GM12878 (cell line): Measurements from ENCODE around the gene TRAF5. TPM values are rescaled to one million over a fixed set of nuclear protein-coding genes. Genes with fewer than 3 reads are reported as not detected.

Source experiments
- ATAC-seq: fragments of 200-7000 bp; cut with Tn5 transposase; 3 replicates; pipeline ENCODE4 v1.9.1; 2020; ENCODE audit warnings: mild to moderate bottlenecking, moderate library complexity
- BruUV-seq: library from RNA; stranded (reverse); fragments of 400-500 nt; replicated peaks from 2 replicates; lab custom pipeline; 2021; lab: Mats Ljungman, UMichigan
- CTCF ChIA-PET: fragments of 300-600 bp; sonication (Branson Sonifier 250); formaldehyde crosslinking; extraction: SDS; loops from one replicate; lab custom pipeline; 2021; ENCODE audit warnings: inconsistent platforms; lab: Yijun Ruan, JAX
- POLR2A ChIA-PET: fragments of 350-600 bp; formaldehyde crosslinking; extraction: SDS; loops from one replicate; lab custom pipeline; 2021; ENCODE audit warnings: inconsistent platforms; lab: Charles Lee
- RAD21 ChIA-PET: fragments of 300-600 bp; sonication (Branson Sonifier 250); formaldehyde crosslinking; loops from one replicate; lab custom pipeline; 2023; ENCODE audit warnings: antibody characterized with exemption; ENCODE audit not compliant: unreplicated experiment; lab: Charles Lee
- SMC1A ChIA-PET: fragments of 300-600 bp; sonication (Branson Sonifier 250); formaldehyde crosslinking; loops from one replicate; lab custom pipeline; 2023; ENCODE audit not compliant: unreplicated experiment, uncharacterized antibody; lab: Charles Lee
- DNase-seq: peaks from one replicate; pipeline ENCODE4 v3.0.0-alpha.2; 2011; ENCODE audit warnings: low read depth, low spot score
- FAIRE-seq: peaks from 3 replicates; lab custom pipeline; 2011; peaks lifted over from hg19 to GRCh38; lab: Jason Lieb, UNC
- H2AFZ ChIP-seq: 2 replicates; pipeline ENCODE4 v1.6.0; 2011; ENCODE audit warnings: low read depth, low read length, control low read depth; ENCODE audit not compliant: control insufficient read depth
- H3K27ac ChIP-seq: 2 replicates; pipeline ENCODE4 v1.5.1; 2011; ENCODE audit warnings: control low read depth; ENCODE audit not compliant: control insufficient read depth, insufficient read depth
- H3K27me3 ChIP-seq, 2 experiments: replicated peaks in 1 of 2; 2 replicates each; pipeline versions ENCODE4 v1.6.0 to v1.6.1; 2011; ENCODE audit warnings: low read length in 1 of 2; ENCODE audit not compliant: control insufficient read depth in 2 of 2, insufficient read depth in 2 of 2
- H3K36me3 ChIP-seq, 2 experiments: 2 replicates each; pipeline ENCODE4 v1.5.1; 2011; ENCODE audit warnings: low read length in 1 of 2; ENCODE audit not compliant: control insufficient read depth in 2 of 2, insufficient read depth in 2 of 2
- H3K4me1 ChIP-seq: 2 replicates; pipeline ENCODE4 v1.6.1; 2011; ENCODE audit warnings: mild to moderate bottlenecking, low read length, moderate library complexity, mixed read lengths; ENCODE audit not compliant: control insufficient read depth, insufficient read depth
- H3K4me2 ChIP-seq: 2 replicates; pipeline ENCODE4 v1.6.0; 2011; ENCODE audit warnings: control low read depth; ENCODE audit not compliant: control insufficient read depth, insufficient read depth
- H3K4me3 ChIP-seq: fragments of 200-600 bp; sonication (generic); 2 replicates; pipeline ENCODE4 v1.5.1; 2016
- H3K79me2 ChIP-seq: 2 replicates; pipeline ENCODE4 v1.6.0; 2011; ENCODE audit warnings: low read length; ENCODE audit not compliant: control insufficient read depth, insufficient read depth
- H3K9ac ChIP-seq: 2 replicates; pipeline ENCODE4 v1.8.0; 2011; ENCODE audit warnings: low read length, control low read depth, mixed read lengths; ENCODE audit not compliant: control insufficient read depth, insufficient read depth
- H3K9me3 ChIP-seq: replicated peaks from 3 replicates; pipeline ENCODE4 v1.5.1; 2011; ENCODE audit warnings: mild to moderate bottlenecking, low read length; ENCODE audit not compliant: control insufficient read depth, insufficient read depth
- H4K20me1 ChIP-seq: 2 replicates; pipeline ENCODE4 v1.6.0; 2011; ENCODE audit not compliant: control insufficient read depth, insufficient read depth
- CEBPB ChIP-seq, 2 experiments: fragments of 150-350 bp in 1 of 2; IDR thresholded peaks; 2 replicates each; pipeline ENCODE4 v1.6.1; 2012 to 2014; ENCODE audit warnings: low read depth in 2 of 2, low read length in 2 of 2, borderline replicate concordance in 1 of 2, inconsistent platforms in 1 of 2
- IKZF1 ChIP-seq: fragments of 450-650 bp; conservative IDR thresholded peaks from 2 replicates; pipeline ENCODE4 v1.6.1; 2017; ENCODE audit warnings: antibody characterized with exemption, mild to moderate bottlenecking
- JUND ChIP-seq: IDR thresholded peaks from 2 replicates; pipeline ENCODE4 v1.6.1; 2012; ENCODE audit warnings: low read depth, mild to moderate bottlenecking, low read length, improper control_type of control experiment, moderate library complexity
- KDM1A ChIP-seq: fragments of 200-600 bp; sonication (generic); IDR thresholded peaks from 2 replicates; pipeline ENCODE4 v1.6.1; 2016; ENCODE audit warnings: borderline replicate concordance
- NR2C1 ChIP-seq: fragments of 450-650 bp; IDR thresholded peaks from 2 replicates; pipeline ENCODE4 v1.6.1; 2017; ENCODE audit warnings: antibody characterized with exemption, mild to moderate bottlenecking, moderate library complexity
- SP1 ChIP-seq: IDR thresholded peaks from one replicate; pipeline ENCODE4 v1.6.1; 2011; ENCODE audit warnings: low read depth, low read length
- ZBED1 ChIP-seq: IDR thresholded peaks from 2 replicates; pipeline ENCODE4 v1.6.1; 2016; ENCODE audit warnings: borderline replicate concordance
- ZBTB40 ChIP-seq: fragments of 450-650 bp; IDR thresholded peaks from 2 replicates; pipeline ENCODE4 v1.6.1; 2016; ENCODE audit warnings: mild to moderate bottlenecking, moderate library complexity, borderline replicate concordance
- ZNF24 ChIP-seq: fragments of 450-650 bp; IDR thresholded peaks from 2 replicates; pipeline ENCODE4 v1.6.1; 2017; ENCODE audit warnings: antibody characterized with exemption, mild to moderate bottlenecking
- ZZZ3 ChIP-seq: IDR thresholded peaks from 2 replicates; pipeline ENCODE4 v1.6.1; 2011; ENCODE audit warnings: low read depth; ENCODE audit not compliant: control insufficient read depth, insufficient read length
- WGBS: methylation state at CpG from one replicate; pipeline ENCODE4 v1.1.6; 2016; ENCODE audit warnings: low lambda C conversion rate; ENCODE audit not compliant: insufficient replicate concordance, insufficient coverage; ENCODE audit errors: missing lambda C conversion rate; 5-methylcytosine and 5-hydroxymethylcytosine counted together
- in situ Hi-C: fragments of 300-500 bp; cut with MboI; formaldehyde crosslinking; loops from 9 replicates; pipeline ENCODE4 v1.14.3; 2018; ENCODE audit warnings: mixed read lengths
- intact Hi-C: fragments of 100-400 bp; cut with micrococcal nuclease; formaldehyde crosslinking; loops from one replicate; pipeline ENCODE4 v1.14.2; 2022; ENCODE audit not compliant: unreplicated experiment
- polyA plus RNA-seq, 11 experiments: library from polyadenylated mRNA; depleted of rRNA in 4 of 11; unstranded in 6 of 11; stranded (reverse) in 5 of 11; fragments of >200 nt; fragmentation: Nextera tagmentation in 4 of 11; fragmentation: Illumina TruSeq in 1 of 11; extraction: Ambion mirVana in 4 of 11; extraction: Trizol in 1 of 11; gene quantifications; 1 replicate in 1 of 11; 2 replicates in 10 of 11; pipeline versions ENCODE4 v1.2.1 to v1.2.3, GENCODE V29; 2011 to 2016; ENCODE audit warnings: inconsistent platforms in 2 of 11, missing spikeins in 2 of 11, low read depth in 1 of 11
- total RNA-seq, 4 experiments: library from RNA; depleted of rRNA in 3 of 4; stranded (reverse); fragments of >200 nt in 3 of 4; fragmentation: Illumina TruSeq in 1 of 4; extraction: Trizol in 1 of 4; gene quantifications; 2 replicates each; pipeline versions ENCODE4 v1.2.1 to v1.2.3, GENCODE V29; 2013 to 2021
- TF ChIP-seq, protein P1 (sequence below): fragments of 450-650 bp; IDR thresholded peaks from 2 replicates; pipeline ENCODE4 v1.6.1; 2017; ENCODE audit warnings: mild to moderate bottlenecking, low read depth, inconsistent platforms; ENCODE audit not compliant: poor library complexity, severe bottlenecking
- TF ChIP-seq, protein P2 (sequence below): IDR thresholded peaks from 2 replicates; pipeline ENCODE4 v1.6.1; 2012; ENCODE audit warnings: low read depth, low read length, improper control_type of control experiment

Gene TRAF5
- total and polyA plus RNA-seq, 10 of the 15 experiments (the other 5 are each of a cell fraction or from before 2014, with no cell fraction given): 10.6 to 36.5 (median 26.3) TPM

DNA sequence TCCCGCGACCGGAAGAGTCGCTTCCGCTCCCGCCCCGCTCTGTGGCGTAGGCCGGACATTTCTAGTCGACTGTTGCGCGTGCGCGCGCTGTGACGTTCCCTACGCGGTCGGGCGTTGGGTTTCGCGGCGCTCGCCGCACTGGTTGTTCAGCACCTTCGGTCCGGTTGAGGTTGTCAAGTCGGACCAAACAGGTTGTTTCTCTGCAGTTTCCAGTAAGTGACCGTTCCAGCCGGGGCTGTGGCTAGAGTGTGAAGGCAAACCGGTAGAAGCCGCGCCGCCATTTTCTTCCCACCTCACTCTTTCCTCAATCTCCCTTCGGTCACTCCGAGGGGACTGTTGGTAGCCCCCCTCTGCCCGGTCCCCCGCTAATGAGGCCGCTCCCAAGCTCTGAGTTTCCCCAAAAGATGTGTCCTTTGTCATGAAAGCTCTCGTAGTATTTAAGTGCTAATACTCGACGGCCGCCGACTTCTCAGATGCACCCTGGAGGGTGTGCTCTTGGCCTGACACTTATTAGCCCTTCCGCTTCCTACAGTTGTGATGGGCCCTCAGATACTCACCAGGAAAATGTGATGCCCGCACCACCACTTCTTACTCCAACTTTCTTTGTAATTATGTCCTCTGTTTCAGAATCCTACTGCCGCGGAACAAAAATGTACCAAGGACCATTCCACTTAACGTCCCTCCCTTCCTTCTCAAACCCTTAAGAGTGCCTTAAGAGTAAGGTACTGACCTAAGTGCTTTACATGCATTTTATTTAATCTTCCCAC, 56.3 kb downstream of the TRAF5 start:
- peak overlapping the region; percentile 95 for H3K27ac ChIP-seq
- ChIA-PET CTCF (interaction anchor here (0.9 to 2.7 kb wide), 6 partner anchors 15 to 248 kb away, joined by 3 to 13 read pairs (median 4); no protein-coding TSS in a partner anchor), POLR2A (interaction anchor here (0.6 to 1.4 kb wide), 8 partner anchors 14 to 715 kb away, joined by 3 to 5 read pairs (median 3); no protein-coding TSS in a partner anchor), SMC1A (interaction anchor here (0.6 to 2.6 kb wide), 7 partner anchors 15 to 97 kb away, joined by 3 to 12 read pairs (median 3); no protein-coding TSS in a partner anchor), RAD21 (interaction anchor here (0.6 to 2.2 kb wide), 5 partner anchors 33 to 59 kb away, joined by 3 to 5 read pairs (median 5); no protein-coding TSS in a partner anchor)
- H3K9ac ChIP-seq: peak overlapping the region; percentile 94
- ATAC-seq (peak; percentile 98), DNase-seq (peak; percentile 80), FAIRE-seq (peak; percentile 64)
- in situ Hi-C loops: no loop called here
- intact Hi-C loops: loop anchor here (2.0 to 5.0 kb wide), 2 partner anchors 56 to 129 kb away; partner anchors contain the start of gene TRAF5
- peak overlapping the region; percentile 76 for H3K4me3 ChIP-seq
- H3K79me2 ChIP-seq: peaks cover 12% of the 10 kb centered on the region
- H3K4me2 ChIP-seq: peak overlapping the region; percentile 75
- no peaks in the 10 kb centered on the region for H3K9me3 ChIP-seq
- no peaks in the 10 kb centered on the region for H3K27me3 ChIP-seq
- H2AFZ ChIP-seq: peak overlapping the region; percentile 83
- TSS peak; percentile 82 for BruUV-seq
- H3K4me1 ChIP-seq: peaks cover 4% of the 10 kb centered on the region; the same call in 1 of the 2 replicates
- no peaks in the 10 kb centered on the region for H3K36me3 ChIP-seq
- H4K20me1 ChIP-seq: no peaks in the 10 kb centered on the region
- under 1% methylated on average over 45 of the region's 49 CpGs for WGBS
- no peak for TF ChIP-seq NR2C1
- no peak for TF ChIP-seq JUND
- TF ChIP-seq ZNF24: no peak
- TF ChIP-seq, protein P1, sequence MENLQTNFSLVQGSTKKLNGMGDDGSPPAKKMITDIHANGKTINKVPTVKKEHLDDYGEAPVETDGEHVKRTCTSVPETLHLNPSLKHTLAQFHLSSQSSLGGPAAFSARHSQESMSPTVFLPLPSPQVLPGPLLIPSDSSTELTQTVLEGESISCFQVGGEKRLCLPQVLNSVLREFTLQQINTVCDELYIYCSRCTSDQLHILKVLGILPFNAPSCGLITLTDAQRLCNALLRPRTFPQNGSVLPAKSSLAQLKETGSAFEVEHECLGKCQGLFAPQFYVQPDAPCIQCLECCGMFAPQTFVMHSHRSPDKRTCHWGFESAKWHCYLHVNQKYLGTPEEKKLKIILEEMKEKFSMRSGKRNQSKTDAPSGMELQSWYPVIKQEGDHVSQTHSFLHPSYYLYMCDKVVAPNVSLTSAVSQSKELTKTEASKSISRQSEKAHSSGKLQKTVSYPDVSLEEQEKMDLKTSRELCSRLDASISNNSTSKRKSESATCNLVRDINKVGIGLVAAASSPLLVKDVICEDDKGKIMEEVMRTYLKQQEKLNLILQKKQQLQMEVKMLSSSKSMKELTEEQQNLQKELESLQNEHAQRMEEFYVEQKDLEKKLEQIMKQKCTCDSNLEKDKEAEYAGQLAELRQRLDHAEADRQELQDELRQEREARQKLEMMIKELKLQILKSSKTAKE: no peak
- TF ChIP-seq ZZZ3: no peak
- peak; percentile 82; the same call in 1 of the 2 replicates for TF ChIP-seq ZBED1
- TF ChIP-seq ZBTB40: peak; percentile 58; the same call in 1 of the 2 replicates
- no peak for TF ChIP-seq CEBPB (IDR thresholded peaks at IDR 0.05; ENCODE audit: borderline replicate concordance in 1 of 2, low read depth in 2 of 2, low read length in 2 of 2)
- TF ChIP-seq SP1: peak; percentile 26
- TF ChIP-seq IKZF1: peak; percentile 76
- TF ChIP-seq KDM1A: no peak
- TF ChIP-seq, protein P2, sequence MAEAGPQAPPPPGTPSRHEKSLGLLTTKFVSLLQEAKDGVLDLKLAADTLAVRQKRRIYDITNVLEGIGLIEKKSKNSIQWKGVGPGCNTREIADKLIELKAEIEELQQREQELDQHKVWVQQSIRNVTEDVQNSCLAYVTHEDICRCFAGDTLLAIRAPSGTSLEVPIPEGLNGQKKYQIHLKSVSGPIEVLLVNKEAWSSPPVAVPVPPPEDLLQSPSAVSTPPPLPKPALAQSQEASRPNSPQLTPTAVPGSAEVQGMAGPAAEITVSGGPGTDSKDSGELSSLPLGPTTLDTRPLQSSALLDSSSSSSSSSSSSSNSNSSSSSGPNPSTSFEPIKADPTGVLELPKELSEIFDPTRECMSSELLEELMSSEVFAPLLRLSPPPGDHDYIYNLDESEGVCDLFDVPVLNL: no peak
